HL-60 (cell line): ENCODE results near the gene HSDL1.

ENCODE experiments used
- GABPA ChIP-seq: IDR thresholded peaks from 2 replicates; pipeline ENCODE4 v1.6.1; 2012; ENCODE audit warnings: low read depth
- SPI1 ChIP-seq: IDR thresholded peaks from 2 replicates; pipeline ENCODE4 v1.6.1; 2012; ENCODE audit warnings: low read depth, mild to moderate bottlenecking, borderline replicate concordance
- TF ChIP-seq, protein P1 (sequence below): IDR thresholded peaks from one replicate; pipeline ENCODE4 v1.5.1; 2011; ENCODE audit warnings: low read length, control low read depth, inconsistent platforms; ENCODE audit not compliant: insufficient read depth

- TF ChIP-seq, protein P1, sequence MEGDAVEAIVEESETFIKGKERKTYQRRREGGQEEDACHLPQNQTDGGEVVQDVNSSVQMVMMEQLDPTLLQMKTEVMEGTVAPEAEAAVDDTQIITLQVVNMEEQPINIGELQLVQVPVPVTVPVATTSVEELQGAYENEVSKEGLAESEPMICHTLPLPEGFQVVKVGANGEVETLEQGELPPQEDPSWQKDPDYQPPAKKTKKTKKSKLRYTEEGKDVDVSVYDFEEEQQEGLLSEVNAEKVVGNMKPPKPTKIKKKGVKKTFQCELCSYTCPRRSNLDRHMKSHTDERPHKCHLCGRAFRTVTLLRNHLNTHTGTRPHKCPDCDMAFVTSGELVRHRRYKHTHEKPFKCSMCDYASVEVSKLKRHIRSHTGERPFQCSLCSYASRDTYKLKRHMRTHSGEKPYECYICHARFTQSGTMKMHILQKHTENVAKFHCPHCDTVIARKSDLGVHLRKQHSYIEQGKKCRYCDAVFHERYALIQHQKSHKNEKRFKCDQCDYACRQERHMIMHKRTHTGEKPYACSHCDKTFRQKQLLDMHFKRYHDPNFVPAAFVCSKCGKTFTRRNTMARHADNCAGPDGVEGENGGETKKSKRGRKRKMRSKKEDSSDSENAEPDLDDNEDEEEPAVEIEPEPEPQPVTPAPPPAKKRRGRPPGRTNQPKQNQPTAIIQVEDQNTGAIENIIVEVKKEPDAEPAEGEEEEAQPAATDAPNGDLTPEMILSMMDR, result peak; percentile 71
- no peak for TF ChIP-seq GABPA
- TF ChIP-seq SPI1, result no peak
Measured at GRCh38 chr16:84084570-84085270, 60.3 kb downstream of the HSDL1 start.
